ENCODE data around the gene BORCS5.

The BORCS5 gene

GRCh38 chr12:12447837-12448236 is 91.0 kb downstream of the BORCS5 start:
- H3K27me3 ChIP-seq (ENCODE audit: insufficient read depth, poor library complexity, severe bottlenecking): no peaks in the 10 kb centered on the region

GRCh38 chr12:12449533-12450025 is 92.7 kb downstream of the BORCS5 start:
- no peaks in the 10 kb centered on the region for H3K27me3 ChIP-seq (ENCODE audit: insufficient read depth, poor library complexity, severe bottlenecking)
- TF ChIP-seq CTCF (IDR thresholded peaks at IDR 0.05; ENCODE audit: insufficient read depth, low read length): no peak
- peak; percentile 90 to 98 for DNase-seq (ENCODE audit: low read depth in 1 of 2, low spot score in 1 of 2)
- H3K27ac ChIP-seq (replicated peaks): peak overlapping the region; percentile 77
- H3K4me3 ChIP-seq (replicated peaks; ENCODE audit: insufficient read depth, low read length): no peak overlapping the region

More at GRCh38 chr12:12447837-12448236, 91.0 kb downstream of the BORCS5 start:
- DNase-seq (ENCODE audit: low read depth in 1 of 2, low spot score in 1 of 2): no peak
- Histone ChIP-seq H3K4me3 (replicated peaks; ENCODE audit: insufficient read depth, low read length) (no peak overlapping the region), H3K27ac (replicated peaks) (no peak overlapping the region; the same call in 1 of the 2 replicates)
- no peak for TF ChIP-seq POLR2AphosphoS5 (IDR thresholded peaks at IDR 0.05; ENCODE audit: low read depth)
- TF ChIP-seq CTCF (IDR thresholded peaks at IDR 0.05; ENCODE audit: insufficient read depth, low read length): no peak
- TF ChIP-seq SPI1 (IDR thresholded peaks at IDR 0.05; ENCODE audit: borderline replicate concordance, low read depth): no peak
- TF ChIP-seq REST (IDR thresholded peaks at IDR 0.05; ENCODE audit: insufficient replicate concordance, low read depth): no peak
- TF ChIP-seq GABPA (IDR thresholded peaks at IDR 0.05; ENCODE audit: low read depth): no peak

- DNase-seq (ENCODE audit: low read depth in 1 of 2, low spot score in 1 of 2): no peak
- peak overlapping the region; percentile 44 for H3K27ac ChIP-seq (replicated peaks)
- no peak for TF ChIP-seq GABPA (IDR thresholded peaks at IDR 0.05; ENCODE audit: low read depth)
- H3K27me3 ChIP-seq (ENCODE audit: insufficient read depth, poor library complexity, severe bottlenecking): no peaks in the 10 kb centered on the region
- H3K4me3 ChIP-seq (replicated peaks; ENCODE audit: insufficient read depth, low read length): no peak overlapping the region
These were observed 93.2 kb downstream of the BORCS5 start for GRCh38 chr12:12450043-12450471.

GRCh38 chr12:12451098-12451497 is 94.2 kb downstream of the BORCS5 start:
- TF ChIP-seq POLR2AphosphoS5 (IDR thresholded peaks at IDR 0.05; ENCODE audit: low read depth): no peak
- TF ChIP-seq CTCF (IDR thresholded peaks at IDR 0.05; ENCODE audit: insufficient read depth, low read length): no peak
- no peak for TF ChIP-seq SPI1 (IDR thresholded peaks at IDR 0.05; ENCODE audit: borderline replicate concordance, low read depth)
- TF ChIP-seq REST (IDR thresholded peaks at IDR 0.05; ENCODE audit: insufficient replicate concordance, low read depth): no peak
- TF ChIP-seq GABPA (IDR thresholded peaks at IDR 0.05; ENCODE audit: low read depth): no peak
- H3K27ac ChIP-seq (replicated peaks): no peak overlapping the region; the same call in 1 of the 2 replicates
- H3K4me3 ChIP-seq (replicated peaks; ENCODE audit: insufficient read depth, low read length): no peak overlapping the region
- no peaks in the 10 kb centered on the region for H3K27me3 ChIP-seq (ENCODE audit: insufficient read depth, poor library complexity, severe bottlenecking)
- DNase-seq (ENCODE audit: low read depth in 1 of 2, low spot score in 1 of 2): no peak

Data from HL-60 (cell line).